DND-41 (cell line): Measurements from ENCODE around the gene CDH23.

Source experiments
- ATAC-seq: fragments of 200-7000 bp; cut with Tn5 transposase; 3 replicates; pipeline ENCODE4 v1.9.1; 2021; ENCODE audit warnings: low read depth; ENCODE audit not compliant: insufficient read depth
- DNase-seq: peaks from one replicate; pipeline ENCODE4 v3.0.0-alpha.2; 2020
- H2AFZ ChIP-seq: 2 replicates; pipeline ENCODE4 v1.6.0; 2012; ENCODE audit warnings: low read depth, low read length
- H3K27ac ChIP-seq: 2 replicates; pipeline ENCODE4 v1.5.1; 2012; ENCODE audit warnings: low read length, inconsistent platforms
- H3K27me3 ChIP-seq: fragments of 200-600 bp; sonication (generic); 2 replicates; pipeline ENCODE4 v1.6.0; 2012; ENCODE audit warnings: low read length, mild to moderate bottlenecking, inconsistent platforms; ENCODE audit not compliant: insufficient read depth, poor library complexity
- H3K36me3 ChIP-seq: 2 replicates; pipeline ENCODE4 v1.5.1; 2012; ENCODE audit warnings: low read length, inconsistent platforms; ENCODE audit not compliant: insufficient read depth
- H3K4me1 ChIP-seq: 2 replicates; pipeline ENCODE4 v1.5.1; 2012; ENCODE audit warnings: mild to moderate bottlenecking, low read length; ENCODE audit not compliant: insufficient read depth
- H3K4me2 ChIP-seq: 2 replicates; pipeline ENCODE4 v1.6.0; 2012; ENCODE audit warnings: mild to moderate bottlenecking, moderate library complexity, low read length, inconsistent platforms; ENCODE audit not compliant: insufficient read depth
- H3K4me3 ChIP-seq, 2 experiments: fragments of 200-600 bp in 1 of 2; shearing (Covaris generic) in 1 of 2; 2 replicates each; pipeline ENCODE4 v1.5.1; 2012 to 2016; ENCODE audit warnings: inconsistent platforms in 2 of 2, low read length in 2 of 2, mild to moderate bottlenecking in 2 of 2, low read depth in 1 of 2, moderate library complexity in 1 of 2
- H3K79me2 ChIP-seq: 2 replicates; pipeline ENCODE4 v1.6.0; 2012; ENCODE audit warnings: low read length, inconsistent platforms; ENCODE audit not compliant: insufficient read depth
- H3K9ac ChIP-seq: 2 replicates; pipeline ENCODE4 v1.6.0; 2012; ENCODE audit warnings: low read depth, mild to moderate bottlenecking, inconsistent platforms, low read length, moderate library complexity
- H3K9me3 ChIP-seq: 2 replicates; pipeline ENCODE4 v1.5.1; 2012; ENCODE audit warnings: low read length, moderate library complexity, mild to moderate bottlenecking, inconsistent platforms; ENCODE audit not compliant: insufficient read depth, severe bottlenecking
- H4K20me1 ChIP-seq: 2 replicates; pipeline ENCODE4 v1.6.0; 2012; ENCODE audit warnings: low read length; ENCODE audit not compliant: insufficient read depth
- CTCF ChIP-seq: IDR thresholded peaks from 2 replicates; pipeline ENCODE4 v1.5.1; 2012; ENCODE audit warnings: borderline replicate concordance, low read length, moderate library complexity, mild to moderate bottlenecking; ENCODE audit not compliant: poor library complexity, severe bottlenecking; ENCODE audit errors: extremely low read depth
- EZH2 ChIP-seq: IDR thresholded peaks from 3 replicates; pipeline ENCODE4 v1.6.1; 2012; ENCODE audit warnings: borderline replicate concordance, low read depth, mild to moderate bottlenecking, moderate library complexity, low read length, inconsistent platforms; ENCODE audit not compliant: severe bottlenecking

CDH23 gene

GRCh38 chr10:71718165-71718698, 321.5 kb downstream of the CDH23 start:
- Histone ChIP-seq H3K27me3 (no peaks in the 10 kb centered on the region), H3K4me2 (no peak overlapping the region), H4K20me1 (no peaks in the 10 kb centered on the region), H3K4me3 (no peak overlapping the region), H3K9ac (no peak overlapping the region), H3K4me1 (peaks cover 24% of the 10 kb centered on the region), H3K36me3 (no peaks in the 10 kb centered on the region), H3K79me2 (no peaks in the 10 kb centered on the region), H2AFZ (no peak overlapping the region), H3K27ac (no peak overlapping the region), H3K9me3 (no peaks in the 10 kb centered on the region)
- TF ChIP-seq CTCF (no peak), EZH2 (no peak)
- ATAC-seq: no peak
- DNase-seq: no peak

GRCh38 chr10:71719042-71719441, 322.3 kb downstream of the CDH23 start:
- Histone ChIP-seq H3K9ac (no peak overlapping the region), H4K20me1 (no peaks in the 10 kb centered on the region), H3K9me3 (no peaks in the 10 kb centered on the region), H3K4me1 (peaks cover 24% of the 10 kb centered on the region), H3K36me3 (no peaks in the 10 kb centered on the region), H3K79me2 (no peaks in the 10 kb centered on the region), H2AFZ (no peak overlapping the region), H3K4me3 (no peak overlapping the region), H3K27me3 (no peaks in the 10 kb centered on the region), H3K4me2 (no peak overlapping the region), H3K27ac (no peak overlapping the region)
- DNase-seq (no peak), ATAC-seq (no peak)
- no peak for TF ChIP-seq EZH2
- no peak for TF ChIP-seq CTCF

- no peak for TF ChIP-seq EZH2
- no peak within 1 kb of the TSS for H3K9ac ChIP-seq
- no peaks in the 10 kb centered on the region for H3K9me3 ChIP-seq
- H3K4me3 ChIP-seq: no peak within 1 kb of the TSS
- no peak within 1 kb of the TSS for H2AFZ ChIP-seq
- DNase-seq (no peak), ATAC-seq (no peak)
- H3K4me2 ChIP-seq: no peak within 1 kb of the TSS
- H3K79me2 ChIP-seq: no peaks in the 10 kb centered on the region
- no peaks in the 10 kb centered on the region for H3K27me3 ChIP-seq
- H3K36me3 ChIP-seq: no peaks in the 10 kb centered on the region
- H4K20me1 ChIP-seq: no peaks in the 10 kb centered on the region
- H3K27ac ChIP-seq: no peak within 1 kb of the TSS
- peaks cover 19% of the 10 kb centered on the region for H3K4me1 ChIP-seq
Observed at GRCh38 chr10:71719464-71720201, 322.9 kb downstream of the CDH23 start, which contains the start of gene C10orf105. Gene C10orf105 (minus strand): TSS chr10:71719778. CDS start chr10:71716337, 3,441 bp downstream.

DNA sequence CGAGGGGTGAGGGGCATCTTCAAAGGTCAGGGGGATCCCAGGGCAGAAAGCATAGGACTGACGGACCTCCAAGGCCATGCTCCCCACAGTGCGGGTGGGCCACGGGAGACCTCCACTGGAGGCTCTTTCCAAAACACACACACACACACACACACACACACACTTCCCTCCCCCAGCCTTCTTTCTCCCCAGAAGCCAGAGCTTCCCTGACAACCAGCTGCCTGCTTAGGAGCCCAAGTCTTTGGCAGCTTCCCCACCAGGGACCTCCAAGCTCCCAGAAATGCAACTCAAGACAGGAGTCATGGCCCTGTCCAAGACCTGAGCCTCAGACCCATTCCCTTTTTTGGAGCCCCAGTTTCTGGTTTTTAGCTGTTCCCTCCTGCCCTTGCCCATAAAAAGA, 323.6 kb downstream of the CDH23 start:
- no peaks in the 10 kb centered on the region for H3K27me3 ChIP-seq
- no peak overlapping the region for H3K27ac ChIP-seq
- H3K9me3 ChIP-seq: no peaks in the 10 kb centered on the region
- no peak overlapping the region for H3K4me2 ChIP-seq
- ATAC-seq: no peak
- H4K20me1 ChIP-seq: no peaks in the 10 kb centered on the region
- no peak overlapping the region for H2AFZ ChIP-seq
- peaks cover 16% of the 10 kb centered on the region for H3K4me1 ChIP-seq
- no peaks in the 10 kb centered on the region for H3K79me2 ChIP-seq
- H3K36me3 ChIP-seq: no peaks in the 10 kb centered on the region
- no peak overlapping the region for H3K9ac ChIP-seq
- TF ChIP-seq EZH2 (no peak), CTCF (no peak)
- no peak for DNase-seq
- no peak overlapping the region for H3K4me3 ChIP-seq
